HEK293 (cell line): ENCODE measurements around the gene MYH7B.

Experiments used
- KLF10 ChIP-seq: fragments of 450-650 bp; IDR thresholded peaks from 2 replicates; pipeline ENCODE4 v1.5.1; 2018; ENCODE audit warnings: missing biosample characterization, mild to moderate bottlenecking, missing genetic modification characterization
- SP7 ChIP-seq: fragments of 450-650 bp; formaldehyde crosslinking; IDR thresholded peaks from 2 replicates; pipeline ENCODE4 v1.5.1; 2016; ENCODE audit warnings: missing biosample characterization, missing genetic modification characterization
- TRIM28 ChIP-seq: IDR thresholded peaks from 2 replicates; pipeline ENCODE4 v1.6.1; 2011; ENCODE audit warnings: low read length, control low read depth, borderline replicate concordance
- ZBTB44 ChIP-seq: fragments of 450-650 bp; IDR thresholded peaks from 2 replicates; pipeline ENCODE4 v1.5.1; 2018; ENCODE audit warnings: missing biosample characterization, mild to moderate bottlenecking, missing genetic modification characterization
- ZNF169 ChIP-seq: fragments of 450-650 bp; formaldehyde crosslinking; IDR thresholded peaks from 2 replicates; pipeline ENCODE4 v1.5.1; 2016; ENCODE audit warnings: missing biosample characterization, missing genetic modification characterization
- ZNF639 ChIP-seq: fragments of 450-650 bp; formaldehyde crosslinking; IDR thresholded peaks from 2 replicates; pipeline ENCODE4 v1.5.1; 2016; ENCODE audit warnings: missing biosample characterization, missing genetic modification characterization
- ZNF664 ChIP-seq: fragments of 450-650 bp; formaldehyde crosslinking; IDR thresholded peaks from 2 replicates; pipeline ENCODE4 v1.5.1; 2016; ENCODE audit warnings: missing biosample characterization, missing genetic modification characterization
- ZNF692 ChIP-seq: fragments of 450-650 bp; formaldehyde crosslinking; IDR thresholded peaks from 2 replicates; pipeline ENCODE4 v1.5.1; 2016; ENCODE audit warnings: missing biosample characterization, missing genetic modification characterization
- ZNF776 ChIP-seq: fragments of 450-650 bp; formaldehyde crosslinking; IDR thresholded peaks from 2 replicates; pipeline ENCODE4 v1.5.0; 2017; ENCODE audit warnings: missing biosample characterization, missing genetic modification characterization, borderline replicate concordance
- TF ChIP-seq, protein P1 (sequence below): fragments of 450-650 bp; formaldehyde crosslinking; IDR thresholded peaks from 2 replicates; pipeline ENCODE4 v1.5.1; 2016; ENCODE audit warnings: missing biosample characterization, missing genetic modification characterization
- TF ChIP-seq, protein P2 (sequence below): fragments of 450-650 bp; formaldehyde crosslinking; IDR thresholded peaks from 2 replicates; pipeline ENCODE4 v1.5.1; 2016; ENCODE audit warnings: missing biosample characterization, missing genetic modification characterization, low read depth

- TF ChIP-seq, protein P1, sequence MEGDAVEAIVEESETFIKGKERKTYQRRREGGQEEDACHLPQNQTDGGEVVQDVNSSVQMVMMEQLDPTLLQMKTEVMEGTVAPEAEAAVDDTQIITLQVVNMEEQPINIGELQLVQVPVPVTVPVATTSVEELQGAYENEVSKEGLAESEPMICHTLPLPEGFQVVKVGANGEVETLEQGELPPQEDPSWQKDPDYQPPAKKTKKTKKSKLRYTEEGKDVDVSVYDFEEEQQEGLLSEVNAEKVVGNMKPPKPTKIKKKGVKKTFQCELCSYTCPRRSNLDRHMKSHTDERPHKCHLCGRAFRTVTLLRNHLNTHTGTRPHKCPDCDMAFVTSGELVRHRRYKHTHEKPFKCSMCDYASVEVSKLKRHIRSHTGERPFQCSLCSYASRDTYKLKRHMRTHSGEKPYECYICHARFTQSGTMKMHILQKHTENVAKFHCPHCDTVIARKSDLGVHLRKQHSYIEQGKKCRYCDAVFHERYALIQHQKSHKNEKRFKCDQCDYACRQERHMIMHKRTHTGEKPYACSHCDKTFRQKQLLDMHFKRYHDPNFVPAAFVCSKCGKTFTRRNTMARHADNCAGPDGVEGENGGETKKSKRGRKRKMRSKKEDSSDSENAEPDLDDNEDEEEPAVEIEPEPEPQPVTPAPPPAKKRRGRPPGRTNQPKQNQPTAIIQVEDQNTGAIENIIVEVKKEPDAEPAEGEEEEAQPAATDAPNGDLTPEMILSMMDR (tag by site-specific recombination) = no peak
- TF ChIP-seq ZNF664 (no peak), ZNF776 (tag by site-specific recombination) (no peak), TRIM28 (no peak), SP7 (tag by site-specific recombination) (no peak), ZBTB44 (tag by site-specific recombination) (no peak), ZNF639 (tag by site-specific recombination) (no peak), KLF10 (no peak), ZNF169 (tag by site-specific recombination) (no peak), ZNF692 (no peak)
- TF ChIP-seq, protein P2, sequence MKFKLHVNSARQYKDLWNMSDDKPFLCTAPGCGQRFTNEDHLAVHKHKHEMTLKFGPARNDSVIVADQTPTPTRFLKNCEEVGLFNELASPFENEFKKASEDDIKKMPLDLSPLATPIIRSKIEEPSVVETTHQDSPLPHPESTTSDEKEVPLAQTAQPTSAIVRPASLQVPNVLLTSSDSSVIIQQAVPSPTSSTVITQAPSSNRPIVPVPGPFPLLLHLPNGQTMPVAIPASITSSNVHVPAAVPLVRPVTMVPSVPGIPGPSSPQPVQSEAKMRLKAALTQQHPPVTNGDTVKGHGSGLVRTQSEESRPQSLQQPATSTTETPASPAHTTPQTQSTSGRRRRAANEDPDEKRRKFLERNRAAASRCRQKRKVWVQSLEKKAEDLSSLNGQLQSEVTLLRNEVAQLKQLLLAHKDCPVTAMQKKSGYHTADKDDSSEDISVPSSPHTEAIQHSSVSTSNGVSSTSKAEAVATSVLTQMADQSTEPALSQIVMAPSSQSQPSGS = no peak
These were observed 38.4 kb downstream of the MYH7B start for GRCh38 chr20:34993941-34994508.
